ENCODE results near the gene GGN. TPM values are rescaled to one million over a fixed set of nuclear protein-coding genes. Genes with fewer than 3 reads are reported as not detected.
A peak's percentile ranks its signal among the peaks of the same experiment; 100 is the strongest.

The GGN gene
- total RNA-seq, 4 donors from 2014 or later: 0.33 to 2.2 (median 0.91) TPM; not detected in 1

DNA sequence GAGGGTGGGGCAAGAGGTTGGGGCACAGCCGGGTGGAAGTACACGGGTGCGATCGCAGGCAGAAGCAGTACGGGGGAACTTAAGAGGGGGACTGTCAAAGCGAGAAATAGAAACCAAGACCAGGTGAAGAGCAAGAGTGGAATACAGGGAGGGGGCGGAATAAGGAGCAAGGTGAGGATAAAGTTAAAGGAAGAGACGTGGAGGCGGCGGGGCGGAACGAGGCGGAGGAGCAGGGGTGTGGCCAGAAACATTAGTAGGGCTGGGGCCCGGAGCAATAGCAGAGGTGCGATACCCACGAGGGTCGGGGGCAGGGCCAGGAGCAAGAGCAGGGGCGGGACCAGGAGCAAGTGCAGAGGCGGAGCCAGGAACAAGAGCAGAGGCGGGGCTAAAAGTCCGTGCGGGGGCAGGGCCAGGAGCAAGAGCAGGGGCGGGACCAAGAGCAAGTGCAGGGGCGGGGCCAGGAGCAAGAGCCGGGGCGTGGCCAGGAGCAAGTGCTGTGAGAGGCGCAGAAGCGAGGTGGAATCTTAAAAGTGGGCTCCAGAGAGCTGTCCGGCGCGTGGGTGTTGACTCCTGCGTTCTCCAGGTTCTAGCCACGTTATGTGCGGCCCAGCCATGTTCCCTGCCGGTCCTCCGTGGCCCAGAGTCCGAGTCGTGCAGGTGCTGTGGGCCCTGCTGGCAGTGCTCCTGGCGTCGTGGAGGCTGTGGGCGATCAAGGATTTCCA lies 51.0 kb downstream of the GGN start:
- Histone ChIP-seq H3K36me3 (peaks cover 0 to 38% (median 0%) of the 10 kb centered on the region in 4 donors), H3K9me3 (no peaks in the 10 kb centered on the region), H3K27me3 (no peaks in the 10 kb centered on the region), H3K4me3 (peak overlapping the region; percentile 65 to 74 (median 72)), H3K27ac (replicated peaks in 1 of 4) (peak overlapping the region; percentile 92 to 99 (median 94)), H3K4me1 (peaks cover 5 to 21% (median 17%) of the 10 kb centered on the region in 4 donors)
- TF ChIP-seq POLR2AphosphoS5 (IDR thresholded peaks at IDR 0.05): peak in 1 of 2 donors; percentile 46
- TF ChIP-seq POLR2A (IDR thresholded peaks at IDR 0.05; ENCODE audit: low read depth): no peak
- no peak for TF ChIP-seq EP300 (IDR thresholded peaks at IDR 0.05)
- TF ChIP-seq, protein P1, sequence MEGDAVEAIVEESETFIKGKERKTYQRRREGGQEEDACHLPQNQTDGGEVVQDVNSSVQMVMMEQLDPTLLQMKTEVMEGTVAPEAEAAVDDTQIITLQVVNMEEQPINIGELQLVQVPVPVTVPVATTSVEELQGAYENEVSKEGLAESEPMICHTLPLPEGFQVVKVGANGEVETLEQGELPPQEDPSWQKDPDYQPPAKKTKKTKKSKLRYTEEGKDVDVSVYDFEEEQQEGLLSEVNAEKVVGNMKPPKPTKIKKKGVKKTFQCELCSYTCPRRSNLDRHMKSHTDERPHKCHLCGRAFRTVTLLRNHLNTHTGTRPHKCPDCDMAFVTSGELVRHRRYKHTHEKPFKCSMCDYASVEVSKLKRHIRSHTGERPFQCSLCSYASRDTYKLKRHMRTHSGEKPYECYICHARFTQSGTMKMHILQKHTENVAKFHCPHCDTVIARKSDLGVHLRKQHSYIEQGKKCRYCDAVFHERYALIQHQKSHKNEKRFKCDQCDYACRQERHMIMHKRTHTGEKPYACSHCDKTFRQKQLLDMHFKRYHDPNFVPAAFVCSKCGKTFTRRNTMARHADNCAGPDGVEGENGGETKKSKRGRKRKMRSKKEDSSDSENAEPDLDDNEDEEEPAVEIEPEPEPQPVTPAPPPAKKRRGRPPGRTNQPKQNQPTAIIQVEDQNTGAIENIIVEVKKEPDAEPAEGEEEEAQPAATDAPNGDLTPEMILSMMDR (IDR thresholded peaks at IDR 0.05): no peak
- WGBS: 2% methylated on average over 38 of the region's 41 CpGs
- intact Hi-C loops (cut with DNase I): loop anchor here (2.0 to 10.0 kb wide), 2 partner anchors 38 to 432 kb away; partner anchors contain the start of genes PSMD8, SIPA1L3 and WDR87
- peak; percentile 99 for DNase-seq (ENCODE audit: extremely low spot score)

DNA sequence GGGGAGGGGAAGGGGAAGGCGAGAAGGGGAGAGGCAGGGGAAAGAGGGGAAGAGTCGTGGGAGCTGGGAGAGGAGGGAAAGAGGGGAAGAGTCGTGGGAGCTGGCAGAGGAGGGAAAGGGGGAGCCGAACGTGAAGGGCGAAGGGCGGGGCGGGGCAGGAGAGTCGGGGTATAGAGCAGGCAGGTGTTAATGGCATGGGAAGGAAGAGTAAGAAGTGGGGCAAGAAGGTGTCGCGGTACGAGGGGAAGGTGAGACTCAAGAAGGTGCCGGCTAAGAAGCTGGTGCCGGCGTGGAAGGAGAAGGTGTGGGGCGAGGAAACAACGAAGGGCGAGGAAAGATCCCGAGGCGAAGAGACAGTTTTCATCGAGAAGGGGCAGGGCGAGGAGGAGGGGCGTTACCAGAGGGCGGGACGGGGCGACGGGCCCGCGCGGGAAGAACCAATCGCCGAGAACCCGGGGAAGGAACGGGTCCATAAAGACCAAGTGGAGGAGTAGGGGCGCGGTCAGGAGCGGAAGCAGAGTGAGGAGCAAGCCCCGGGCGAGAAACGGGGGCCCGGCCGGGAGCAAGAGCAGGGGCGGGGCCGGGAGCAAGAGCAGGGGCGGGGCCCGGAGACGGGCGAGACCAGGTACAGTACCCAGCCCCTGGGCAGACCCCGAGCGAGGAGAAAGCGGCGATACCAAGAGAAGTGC lies 51.7 kb downstream of the GGN start:
- peak; percentile 99 for DNase-seq (ENCODE audit: extremely low spot score)
- H3K36me3 ChIP-seq: peaks cover 0 to 33% (median 0%) of the 10 kb centered on the region in 4 donors
- H3K9me3 ChIP-seq: no peaks in the 10 kb centered on the region
- peaks cover 5 to 21% (median 17%) of the 10 kb centered on the region in 4 donors for H3K4me1 ChIP-seq
- intact Hi-C loops (cut with DNase I): loop anchor here (2.0 to 10.0 kb wide), 3 partner anchors 39 to 431 kb away; partner anchors contain the start of genes PSMD8, SIPA1L3 and WDR87
- H3K4me3 ChIP-seq: peak overlapping the region; percentile 65 to 74 (median 72)
- H3K27me3 ChIP-seq: no peaks in the 10 kb centered on the region
- peak overlapping the region; percentile 92 to 99 (median 94) for H3K27ac ChIP-seq (replicated peaks in 1 of 4)
- peak; percentile 83 to 89 for TF ChIP-seq POLR2AphosphoS5 (IDR thresholded peaks at IDR 0.05)
- TF ChIP-seq EP300 (IDR thresholded peaks at IDR 0.05): no peak
- peak; percentile 40 for TF ChIP-seq POLR2A (IDR thresholded peaks at IDR 0.05; ENCODE audit: low read depth)
- TF ChIP-seq, protein P1 (IDR thresholded peaks at IDR 0.05): no peak
- 1% methylated on average over 52 of the region's 52 CpGs for WGBS

Other genes starting within 250 kb of the GGN start
- gene DPF1, start 163.8 kb downstream of the GGN start, total RNA-seq: under 1 TPM in 2 of 4 donors, not detected in 2; 0.17 to 0.83 TPM
- gene PPP1R14A, start 131.7 kb downstream of the GGN start, total RNA-seq: 100 to 1,000 TPM; 217 to 794 (median 445) TPM
- gene SPINT2, start 123.5 kb downstream of the GGN start, total RNA-seq: 10 to 100 TPM in 3 of 4 donors, 1 to 10 TPM in 1; 5.0 to 13.4 (median 11.4) TPM
- 1 to 10 TPM; 7.8 to 8.6 (median 8.1) TPM for gene C19orf33, start 83.8 kb downstream of the GGN start, total RNA-seq
- 10 to 100 TPM; 10.8 to 26.5 (median 21.5) TPM for gene YIF1B, start 72.1 kb downstream of the GGN start, total RNA-seq
- gene KCNK6, start 68.2 kb downstream of the GGN start, total RNA-seq: 10 to 100 TPM in 1 of 4 donors, 1 to 10 TPM in 3; 2.3 to 13.0 (median 4.2) TPM
- 1 to 10 TPM; 2.3 to 6.6 (median 3.4) TPM for gene CATSPERG, start 52.2 kb downstream of the GGN start, total RNA-seq
- gene PSMD8, start 13.5 kb downstream of the GGN start, total RNA-seq: 100 to 1,000 TPM; 145 to 259 (median 212) TPM
- gene SPRED3, start 663 bp upstream of the GGN start, total RNA-seq: under 1 TPM; 0.46 to 0.83 (median 0.59) TPM
- gene FAM98C, start 15.1 kb upstream of the GGN start, total RNA-seq: 10 to 100 TPM; 16.2 to 22.0 (median 19.7) TPM
- 1 to 10 TPM; 3.2 to 7.8 (median 4.4) TPM for gene RASGRP4, start 38.2 kb upstream of the GGN start, total RNA-seq
- 1 to 10 TPM in 3 of 4 donors, under 1 TPM in 1; 0.99 to 4.0 (median 2.7) TPM for gene RYR1, start 45.7 kb upstream of the GGN start, total RNA-seq
- gene MAP4K1, start 229.9 kb upstream of the GGN start, total RNA-seq: 1 to 10 TPM; 1.2 to 4.5 (median 3.1) TPM
- gene EIF3K, start 231.2 kb upstream of the GGN start, total RNA-seq: 100 to 1,000 TPM; 333 to 570 (median 446) TPM

Measured in esophagus muscularis mucosa (tissue), 4 donors.